ENCODE measurements around the gene CATSPERD. TPM values are rescaled to one million over a fixed set of nuclear protein-coding genes. Genes with fewer than 3 reads are reported as not detected.

The CATSPERD gene
- total and polyA plus RNA-seq, 8 donors, result 0.31 to 2.7 (median 1.2) TPM; not detected in 2

DNA sequence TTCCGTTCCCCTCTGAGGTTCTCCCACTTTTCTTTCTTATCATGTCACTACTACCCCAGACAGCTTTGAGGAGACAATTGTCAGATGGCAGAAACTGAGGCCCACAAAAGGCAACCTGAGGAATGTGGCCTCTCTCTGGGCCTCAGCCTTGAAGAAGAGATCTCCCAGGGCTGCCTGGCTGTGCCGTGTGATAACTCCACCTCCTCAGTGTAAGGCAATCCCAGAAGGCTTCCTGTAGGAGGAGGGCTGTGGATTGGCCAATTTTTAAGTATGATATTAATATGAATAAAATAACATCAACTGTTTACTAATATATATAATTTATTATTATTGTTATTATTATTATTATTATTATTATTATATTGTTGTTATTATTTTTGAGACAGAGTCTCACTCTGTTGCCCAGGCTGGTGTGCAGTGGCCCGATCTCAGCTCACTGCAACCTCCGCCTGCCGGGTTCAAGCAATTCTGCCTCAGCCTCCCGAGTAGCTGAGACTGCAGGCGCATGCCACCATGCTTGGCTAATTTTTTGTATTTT, 75.0 kb downstream of the CATSPERD start:
- Histone ChIP-seq H3K9me3 (no peaks in the 10 kb centered on the region), H3K27me3 (peaks cover 0 to 29% of the 10 kb centered on the region in 2 donors), H3K36me3 (no peaks in the 10 kb centered on the region), H3K4me3 (no peak overlapping the region), H3K27ac (no peak overlapping the region), H3K4me1 (peaks cover 0 to 5% of the 10 kb centered on the region in 2 donors)
- no peak for ATAC-seq
- intact Hi-C loops (cut with DNase I), result no loop called here
- TF ChIP-seq, protein P1, sequence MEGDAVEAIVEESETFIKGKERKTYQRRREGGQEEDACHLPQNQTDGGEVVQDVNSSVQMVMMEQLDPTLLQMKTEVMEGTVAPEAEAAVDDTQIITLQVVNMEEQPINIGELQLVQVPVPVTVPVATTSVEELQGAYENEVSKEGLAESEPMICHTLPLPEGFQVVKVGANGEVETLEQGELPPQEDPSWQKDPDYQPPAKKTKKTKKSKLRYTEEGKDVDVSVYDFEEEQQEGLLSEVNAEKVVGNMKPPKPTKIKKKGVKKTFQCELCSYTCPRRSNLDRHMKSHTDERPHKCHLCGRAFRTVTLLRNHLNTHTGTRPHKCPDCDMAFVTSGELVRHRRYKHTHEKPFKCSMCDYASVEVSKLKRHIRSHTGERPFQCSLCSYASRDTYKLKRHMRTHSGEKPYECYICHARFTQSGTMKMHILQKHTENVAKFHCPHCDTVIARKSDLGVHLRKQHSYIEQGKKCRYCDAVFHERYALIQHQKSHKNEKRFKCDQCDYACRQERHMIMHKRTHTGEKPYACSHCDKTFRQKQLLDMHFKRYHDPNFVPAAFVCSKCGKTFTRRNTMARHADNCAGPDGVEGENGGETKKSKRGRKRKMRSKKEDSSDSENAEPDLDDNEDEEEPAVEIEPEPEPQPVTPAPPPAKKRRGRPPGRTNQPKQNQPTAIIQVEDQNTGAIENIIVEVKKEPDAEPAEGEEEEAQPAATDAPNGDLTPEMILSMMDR (IDR thresholded peaks at IDR 0.05), result no peak
- DNase-seq, result no peak

DNA sequence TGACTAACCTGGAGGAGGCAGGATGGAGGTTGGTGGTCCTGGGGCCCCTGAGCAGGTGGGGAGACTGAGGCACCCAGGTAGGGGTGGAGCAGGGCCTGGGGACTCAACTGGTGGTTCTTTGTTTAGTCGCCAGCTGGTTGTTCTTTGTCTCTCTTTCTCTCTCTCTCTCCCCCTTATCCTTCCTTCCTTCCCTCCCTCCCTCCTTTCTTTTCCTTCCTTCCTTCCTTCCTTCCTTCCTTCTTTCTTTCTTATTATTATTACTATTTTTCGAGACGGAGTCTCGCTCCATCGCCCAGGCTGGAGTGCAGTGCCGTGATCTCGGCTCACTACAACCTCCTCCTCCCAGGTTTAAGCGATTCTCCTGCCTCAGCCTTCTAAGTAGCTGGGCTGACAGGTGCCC, 77.8 kb downstream of the CATSPERD start:
- DNase-seq, result no peak
- TF ChIP-seq, protein P1 (IDR thresholded peaks at IDR 0.05), result no peak

DNA sequence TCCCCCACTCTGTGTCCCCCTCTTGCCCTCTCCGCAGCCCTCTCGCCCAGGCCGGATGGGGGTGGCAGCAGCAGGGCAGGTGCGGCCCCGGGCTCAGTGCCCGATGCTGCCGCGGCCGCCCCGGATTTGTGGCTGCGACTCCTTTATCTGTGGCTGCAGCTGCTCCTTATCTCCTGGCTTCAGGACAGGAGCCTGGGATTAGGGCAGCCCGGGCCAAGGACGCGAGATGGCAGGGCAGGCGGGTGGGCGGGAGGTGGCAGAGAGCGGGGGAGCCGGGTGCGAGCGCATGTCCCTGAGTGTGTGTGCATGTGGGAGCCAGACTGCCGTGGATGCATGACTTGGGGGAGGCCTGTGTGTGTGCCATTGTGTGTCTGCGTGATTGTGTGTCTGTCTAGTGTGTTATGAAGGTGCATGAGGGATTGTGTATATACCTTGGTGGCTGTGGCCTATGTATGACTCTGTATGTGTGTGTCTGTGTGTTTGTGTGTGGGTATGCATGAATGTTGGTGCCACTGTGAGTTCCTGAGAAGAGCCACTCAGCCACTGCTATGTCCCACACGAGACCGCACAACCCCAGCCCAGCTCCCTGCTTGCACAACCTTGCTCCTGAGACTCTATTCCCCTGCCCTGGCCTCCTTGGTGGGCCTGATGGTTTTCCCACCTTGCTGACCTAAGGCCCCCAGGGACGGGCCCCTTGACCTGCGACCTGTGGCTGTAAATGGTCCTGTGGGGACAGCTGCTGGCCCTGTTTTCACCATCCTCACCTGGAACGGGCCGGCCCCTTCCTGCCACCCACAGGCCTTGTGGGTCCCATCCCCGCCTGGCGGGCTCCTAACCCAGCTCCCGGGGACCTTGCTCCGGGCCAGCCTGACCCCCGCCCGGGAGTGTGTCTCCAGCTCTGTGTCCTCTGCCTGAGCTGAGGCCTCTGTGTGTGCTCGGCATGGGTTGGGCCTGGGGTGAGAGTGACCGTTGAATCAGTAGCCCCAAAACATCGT, 79.1 kb downstream of the CATSPERD start:
- peaks cover 11 to 70% of the 10 kb centered on the region in 2 donors for H3K27me3 ChIP-seq
- H3K27ac ChIP-seq, result no peak overlapping the region
- no peak for ATAC-seq
- no peaks in the 10 kb centered on the region for H3K9me3 ChIP-seq
- H3K4me1 ChIP-seq, result peaks cover 10 to 18% of the 10 kb centered on the region in 2 donors
- H3K36me3 ChIP-seq, result no peaks in the 10 kb centered on the region
- no peak overlapping the region for H3K4me3 ChIP-seq
- intact Hi-C loops (cut with DNase I), result no loop called here
- DNase-seq, result no peak
- TF ChIP-seq, protein P1 (IDR thresholded peaks at IDR 0.05), result no peak

More for the DNA sequence above, 77.8 kb downstream of the CATSPERD start:
- ATAC-seq, result no peak
- H3K4me3 ChIP-seq, result no peak overlapping the region
- H3K4me1 ChIP-seq, result peaks cover under 1 to 9% of the 10 kb centered on the region in 2 donors
- intact Hi-C loops (cut with DNase I), result no loop called here
- H3K9me3 ChIP-seq, result no peaks in the 10 kb centered on the region
- peaks cover 4 to 57% of the 10 kb centered on the region in 2 donors for H3K27me3 ChIP-seq
- H3K36me3 ChIP-seq, result no peaks in the 10 kb centered on the region
- H3K27ac ChIP-seq, result no peak overlapping the region

DNA sequence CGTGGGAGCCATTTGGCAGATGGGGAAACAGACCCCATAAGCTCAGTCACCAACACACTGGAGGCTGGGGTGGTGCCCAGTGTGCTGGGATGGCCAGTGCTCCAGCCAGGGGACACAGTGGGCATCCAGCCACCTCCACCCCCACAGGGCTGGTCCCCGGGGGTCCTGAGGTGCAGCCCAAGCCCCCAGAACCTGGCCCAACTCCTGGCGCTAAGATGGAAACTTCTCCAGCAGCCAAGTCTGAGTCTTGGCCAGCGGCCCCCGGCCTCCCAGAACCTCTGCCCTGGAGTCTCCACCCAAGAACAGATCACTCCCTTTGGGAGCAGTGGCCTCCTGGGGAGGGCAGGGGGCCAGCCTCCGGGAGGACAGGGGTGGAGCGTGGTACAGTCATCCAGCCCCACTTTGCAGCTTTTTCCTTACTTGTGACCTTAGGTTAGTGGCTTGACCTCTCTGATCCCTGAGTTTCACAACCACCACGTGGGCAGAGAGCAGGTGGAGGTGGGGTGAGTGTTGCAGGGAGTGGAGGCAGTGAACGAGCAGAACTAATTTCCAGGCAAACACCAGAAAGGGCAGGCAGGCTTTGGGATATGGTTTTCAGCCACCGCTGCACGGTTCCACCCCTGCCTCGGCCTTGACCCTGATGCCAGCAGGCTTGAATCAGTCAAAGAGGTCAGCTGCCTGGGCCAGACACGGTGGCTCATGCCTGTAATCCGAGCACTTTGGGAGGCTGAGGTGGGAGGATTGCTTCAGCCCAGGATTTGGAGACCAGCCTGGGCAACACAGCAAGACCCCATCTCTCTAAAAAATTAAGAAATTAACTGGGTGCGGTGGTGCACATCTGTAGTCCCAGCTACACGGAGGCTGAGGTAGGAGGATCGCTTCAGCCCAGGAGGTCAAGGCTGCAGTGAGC, 80.2 kb downstream of the CATSPERD start:
- ATAC-seq, result no peak

More for the DNA sequence above, 80.2 kb downstream of the CATSPERD start:
- H3K4me3 ChIP-seq, result no peak overlapping the region
- H3K27me3 ChIP-seq, result peaks cover 13 to 77% of the 10 kb centered on the region in 2 donors
- H3K9me3 ChIP-seq, result no peaks in the 10 kb centered on the region
- DNase-seq, result no peak
- no peaks in the 10 kb centered on the region for H3K36me3 ChIP-seq
- intact Hi-C loops (cut with DNase I), result no loop called here
- peaks cover 10 to 24% of the 10 kb centered on the region in 2 donors for H3K4me1 ChIP-seq
- H3K27ac ChIP-seq, result no peak overlapping the region
- TF ChIP-seq, protein P1 (IDR thresholded peaks at IDR 0.05), result no peak

Measured in left lung (tissue), 10 donors.